Activated naive CD8-positive, alpha-beta T cell treated with anti-CD3 and anti-CD28 coated beads for 36 hours (primary cell): Measurements from ENCODE around the gene CROCC2. TPM values are rescaled to one million over a fixed set of nuclear protein-coding genes. Genes with fewer than 3 reads are reported as not detected.

Source experiments
- DNase-seq: peaks from one replicate; pipeline ENCODE4 v3.0.0; 2021
- H3K27ac Mint-ChIP-seq: one replicate; pipeline ENCODE4 v1.8.0; 2022; ENCODE audit warnings: mild to moderate bottlenecking, moderate library complexity, mixed read lengths
- H3K27me3 Mint-ChIP-seq: one replicate; pipeline ENCODE4 v1.8.0; 2022; ENCODE audit warnings: mild to moderate bottlenecking, mixed read lengths
- H3K36me3 Mint-ChIP-seq: one replicate; pipeline ENCODE4 v1.8.0; 2021; ENCODE audit warnings: mild to moderate bottlenecking, mixed read lengths
- H3K4me1 Mint-ChIP-seq: one replicate; pipeline ENCODE4 v1.8.0; 2021; ENCODE audit warnings: mixed read lengths
- H3K4me3 Mint-ChIP-seq: one replicate; pipeline ENCODE4 v1.8.0; 2022; ENCODE audit warnings: mild to moderate bottlenecking, moderate library complexity, mixed read lengths
- H3K9me3 Mint-ChIP-seq: one replicate; pipeline ENCODE4 v1.8.0; 2022; ENCODE audit warnings: mixed read lengths
- total RNA-seq, 2 experiments: library from RNA; stranded (reverse); gene quantifications; one replicate each; pipeline ENCODE4 v1.2.3, GENCODE V29; 2021

Gene CROCC2
- total RNA-seq, 2 experiments from 2014 or later: not detected

DNA sequence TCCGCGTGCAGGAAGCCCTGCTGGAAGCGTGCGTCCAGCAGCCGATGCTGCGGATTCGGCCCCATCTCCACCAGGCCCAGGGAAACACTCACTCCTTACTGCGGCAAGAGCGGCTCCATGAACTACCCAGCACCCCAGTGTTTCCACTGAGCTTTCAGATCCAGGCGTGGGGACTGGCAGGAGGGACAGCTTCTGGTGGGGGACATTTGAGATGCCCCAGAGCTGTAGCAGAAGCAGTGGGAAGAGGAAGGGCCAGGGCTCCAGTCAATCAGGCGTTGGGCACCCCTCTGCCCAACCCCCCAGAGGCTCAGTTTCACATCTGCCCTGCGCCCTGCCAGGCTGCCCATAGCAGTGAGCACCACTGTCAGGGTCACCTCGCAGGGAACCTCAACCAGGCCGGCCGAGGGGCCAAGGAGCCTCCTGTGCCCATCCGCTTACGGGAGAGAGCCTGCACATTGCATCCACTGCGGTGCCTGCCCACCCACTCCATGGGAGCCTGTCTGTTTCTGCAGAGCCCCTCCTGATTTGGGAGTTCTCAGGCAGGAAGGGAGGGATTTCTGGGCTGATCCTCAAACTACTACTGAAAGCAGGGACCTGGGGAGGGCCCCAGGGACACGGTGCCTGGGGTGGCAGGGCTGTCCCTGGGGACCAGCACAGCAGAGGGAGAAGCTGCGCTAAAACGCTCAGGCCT, 32.9 kb upstream of the CROCC2 start:
- H3K4me3 Mint-ChIP-seq: no peak overlapping the region
- H3K4me1 Mint-ChIP-seq: no peaks in the 10 kb centered on the region
- no peaks in the 10 kb centered on the region for H3K9me3 Mint-ChIP-seq
- no peak for DNase-seq
- H3K36me3 Mint-ChIP-seq: no peaks in the 10 kb centered on the region
- no peaks in the 10 kb centered on the region for H3K27me3 Mint-ChIP-seq
- no peak overlapping the region for H3K27ac Mint-ChIP-seq

- Mint-ChIP-seq H3K27ac (no peak overlapping the region), H3K27me3 (no peaks in the 10 kb centered on the region), H3K4me1 (no peaks in the 10 kb centered on the region), H3K9me3 (no peaks in the 10 kb centered on the region), H3K4me3 (no peak overlapping the region), H3K36me3 (no peaks in the 10 kb centered on the region)
- no peak for DNase-seq
Observed at GRCh38 chr2:240873805-240874714, 32.1 kb upstream of the CROCC2 start.

DNA sequence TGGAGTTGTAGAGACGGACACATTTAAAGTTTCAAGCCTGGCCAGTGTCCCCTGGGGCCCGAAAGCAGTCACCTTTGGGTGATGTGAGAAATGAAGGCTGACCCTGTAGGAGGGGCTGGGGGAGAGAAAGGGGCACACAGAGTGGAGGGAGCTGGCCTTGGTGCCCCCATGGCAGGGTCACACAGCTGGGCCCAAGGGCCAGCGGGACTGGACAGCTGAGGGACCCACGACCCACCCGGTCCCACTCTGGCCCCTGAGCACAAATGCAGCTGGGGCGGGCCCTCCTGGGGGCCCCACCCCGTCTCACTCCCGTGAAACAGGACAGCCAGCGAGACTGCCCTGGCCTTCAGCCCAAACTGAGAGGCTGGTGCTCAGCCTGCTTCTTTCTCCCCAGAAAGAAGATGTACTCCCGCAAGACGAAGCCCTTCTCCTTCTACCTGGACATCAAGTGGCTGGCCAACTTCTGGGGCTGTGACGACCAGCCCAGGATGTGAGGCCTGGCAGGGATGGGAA, 31.4 kb upstream of the CROCC2 start:
- H3K4me1 Mint-ChIP-seq: no peaks in the 10 kb centered on the region
- H3K36me3 Mint-ChIP-seq: no peaks in the 10 kb centered on the region
- no peak overlapping the region for H3K4me3 Mint-ChIP-seq

GRCh38 chr2:240875228-240876034, 30.7 kb upstream of the CROCC2 start:
- Mint-ChIP-seq H3K27me3 (no peaks in the 10 kb centered on the region), H3K36me3 (no peaks in the 10 kb centered on the region), H3K4me1 (no peaks in the 10 kb centered on the region), H3K27ac (no peak overlapping the region), H3K4me3 (no peak overlapping the region), H3K9me3 (no peaks in the 10 kb centered on the region)
- no peak for DNase-seq

More for the DNA sequence above, 31.4 kb upstream of the CROCC2 start:
- H3K9me3 Mint-ChIP-seq: no peaks in the 10 kb centered on the region
- H3K27ac Mint-ChIP-seq: no peak overlapping the region
- no peaks in the 10 kb centered on the region for H3K27me3 Mint-ChIP-seq
- no peak for DNase-seq

GRCh38 chr2:240876035-240876474, 30.1 kb upstream of the CROCC2 start:
- Mint-ChIP-seq H3K27me3 (no peaks in the 10 kb centered on the region), H3K9me3 (no peaks in the 10 kb centered on the region), H3K4me3 (no peak overlapping the region), H3K27ac (no peak overlapping the region), H3K36me3 (no peaks in the 10 kb centered on the region), H3K4me1 (no peaks in the 10 kb centered on the region)
- DNase-seq: no peak

GRCh38 chr2:240876475-240877251, 29.5 kb upstream of the CROCC2 start:
- Mint-ChIP-seq H3K27me3 (no peaks in the 10 kb centered on the region), H3K36me3 (no peaks in the 10 kb centered on the region), H3K9me3 (no peaks in the 10 kb centered on the region), H3K27ac (no peak overlapping the region), H3K4me3 (no peak overlapping the region), H3K4me1 (no peaks in the 10 kb centered on the region)
- DNase-seq: no peak

GRCh38 chr2:240877460-240878340, 28.4 kb upstream of the CROCC2 start:
- Mint-ChIP-seq H3K4me3 (no peak overlapping the region), H3K9me3 (no peaks in the 10 kb centered on the region), H3K27me3 (no peaks in the 10 kb centered on the region), H3K36me3 (no peaks in the 10 kb centered on the region), H3K27ac (no peak overlapping the region), H3K4me1 (no peaks in the 10 kb centered on the region)
- DNase-seq: no peak

DNA sequence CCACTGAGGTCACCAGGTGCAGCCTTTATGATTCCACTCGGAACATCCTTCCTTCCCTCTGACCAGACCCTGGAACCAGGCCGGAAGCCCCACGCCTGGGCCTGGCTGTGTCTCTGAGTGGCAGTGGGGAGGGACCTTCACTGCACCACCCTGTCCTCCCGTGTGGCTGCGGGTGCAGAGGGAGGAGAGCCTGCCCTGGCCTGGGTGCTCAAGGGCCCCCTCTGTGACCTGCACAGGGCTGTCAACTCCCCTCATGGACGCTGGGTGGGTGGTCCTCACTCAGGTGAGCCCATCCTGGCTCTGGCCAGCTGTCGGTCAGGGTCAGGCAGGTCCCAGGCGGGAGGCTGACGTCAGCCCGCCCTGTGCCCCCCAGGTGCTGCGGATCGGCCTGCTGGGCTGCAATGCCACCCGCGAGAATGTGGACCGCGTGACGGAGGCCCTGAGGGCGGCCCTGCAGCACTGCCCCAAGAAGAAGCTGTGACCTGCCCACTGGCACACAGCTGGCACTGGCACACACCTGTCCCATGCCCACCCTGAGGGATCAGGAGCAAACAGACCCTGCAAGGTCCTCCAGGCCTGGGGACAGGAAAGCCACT, 27.7 kb upstream of the CROCC2 start:
- H3K36me3 Mint-ChIP-seq: no peaks in the 10 kb centered on the region
- no peaks in the 10 kb centered on the region for H3K4me1 Mint-ChIP-seq
- no peak for DNase-seq

DNA sequence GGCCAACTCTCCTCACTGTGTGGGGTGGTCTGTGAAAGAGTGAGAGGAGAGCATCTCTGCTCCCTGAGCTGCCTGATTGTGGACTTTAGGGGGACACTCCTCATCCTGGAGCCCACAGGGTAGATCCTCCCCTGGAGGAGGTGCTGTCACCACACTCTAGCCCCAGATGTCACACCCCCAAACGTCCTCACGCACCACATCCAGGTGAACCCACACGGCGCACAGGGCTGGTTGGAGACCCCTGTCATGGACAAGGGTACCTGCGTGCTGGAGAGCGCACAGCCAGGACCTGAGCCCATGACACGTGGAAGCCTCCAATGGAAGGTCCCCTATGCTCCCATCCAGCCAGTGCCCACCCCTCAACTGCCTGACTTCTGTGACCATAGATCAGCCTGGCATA, 27.0 kb upstream of the CROCC2 start:
- Mint-ChIP-seq H3K4me1 (no peaks in the 10 kb centered on the region), H3K27me3 (no peaks in the 10 kb centered on the region), H3K9me3 (no peaks in the 10 kb centered on the region), H3K36me3 (no peaks in the 10 kb centered on the region), H3K27ac (no peak overlapping the region), H3K4me3 (no peak overlapping the region)
- DNase-seq: no peak

More for the DNA sequence above, 27.7 kb upstream of the CROCC2 start:
- Mint-ChIP-seq H3K9me3 (no peaks in the 10 kb centered on the region), H3K27me3 (no peaks in the 10 kb centered on the region), H3K4me3 (no peak overlapping the region), H3K27ac (no peak overlapping the region)

DNA sequence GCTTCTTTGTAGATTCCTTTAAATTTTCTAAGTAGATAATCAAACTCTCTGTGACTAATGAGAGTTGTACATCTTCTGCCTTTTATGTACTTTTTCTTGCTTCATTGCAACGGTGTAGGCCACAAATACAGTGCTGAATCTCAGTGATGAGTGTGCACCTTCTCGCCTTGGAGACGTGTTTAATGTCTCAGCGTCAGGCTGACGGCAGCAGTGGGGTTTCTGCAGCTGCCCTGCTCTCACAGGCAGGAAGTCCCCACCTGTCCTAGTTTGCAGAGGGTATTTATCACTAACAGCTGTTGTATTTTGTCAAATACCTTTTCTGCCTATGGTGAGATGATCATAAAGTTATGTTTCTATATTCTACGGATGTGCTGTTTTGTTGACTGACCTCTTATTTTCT, 24.2 kb upstream of the CROCC2 start:
- H3K27ac Mint-ChIP-seq: no peak overlapping the region
- H3K9me3 Mint-ChIP-seq: no peaks in the 10 kb centered on the region
- DNase-seq: no peak
- no peak overlapping the region for H3K4me3 Mint-ChIP-seq
- H3K36me3 Mint-ChIP-seq: no peaks in the 10 kb centered on the region
- no peaks in the 10 kb centered on the region for H3K4me1 Mint-ChIP-seq
- no peaks in the 10 kb centered on the region for H3K27me3 Mint-ChIP-seq

DNA sequence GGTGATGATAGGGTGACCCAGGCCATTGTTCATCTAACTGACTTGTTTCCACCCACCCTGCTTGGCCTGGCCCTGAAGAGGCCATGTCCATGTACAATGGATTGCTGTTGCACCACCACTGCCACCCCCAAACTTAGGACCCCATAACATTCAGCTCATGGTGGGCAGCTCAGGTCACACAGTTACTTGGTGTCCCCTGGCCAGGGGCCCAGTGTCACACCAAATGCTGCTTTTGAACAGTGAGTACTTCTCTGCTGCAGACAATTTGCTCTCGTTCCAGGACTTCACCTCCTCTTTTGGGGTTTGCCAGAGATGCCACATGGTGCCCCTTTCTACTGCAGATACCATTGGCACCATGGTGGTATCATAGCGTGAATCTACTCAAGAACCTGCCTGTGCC, 21.9 kb upstream of the CROCC2 start:
- H3K36me3 Mint-ChIP-seq: no peaks in the 10 kb centered on the region
- no peaks in the 10 kb centered on the region for H3K27me3 Mint-ChIP-seq
- H3K27ac Mint-ChIP-seq: no peak overlapping the region
- DNase-seq: no peak
- H3K4me3 Mint-ChIP-seq: no peak overlapping the region
- H3K4me1 Mint-ChIP-seq: no peaks in the 10 kb centered on the region
- no peaks in the 10 kb centered on the region for H3K9me3 Mint-ChIP-seq

GRCh38 chr2:240884745-240885144, 21.4 kb upstream of the CROCC2 start:
- Mint-ChIP-seq H3K4me1 (no peaks in the 10 kb centered on the region), H3K27me3 (no peaks in the 10 kb centered on the region), H3K9me3 (no peaks in the 10 kb centered on the region), H3K27ac (no peak overlapping the region), H3K36me3 (no peaks in the 10 kb centered on the region), H3K4me3 (no peak overlapping the region)
- no peak for DNase-seq

DNA sequence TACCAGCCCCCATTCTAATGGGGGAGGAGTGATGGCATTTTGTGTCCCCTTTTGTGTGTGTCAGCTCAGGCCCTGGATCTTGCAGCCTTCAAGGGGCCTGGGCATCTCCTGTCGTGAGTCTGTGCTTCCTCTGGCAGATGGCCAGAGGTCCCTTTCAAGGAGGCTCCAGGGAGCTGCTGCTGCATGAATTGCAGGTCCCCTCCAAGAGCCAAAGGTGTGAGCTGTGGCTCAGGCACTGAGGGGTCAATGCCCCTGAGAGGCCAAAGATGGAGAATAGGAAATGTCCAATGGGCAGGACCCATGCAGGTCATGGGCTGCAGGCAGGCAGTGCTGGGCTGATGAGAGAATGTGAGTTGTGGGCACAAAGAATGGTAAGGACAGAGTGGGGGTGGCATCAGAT, 20.6 kb upstream of the CROCC2 start:
- H3K4me3 Mint-ChIP-seq: no peak overlapping the region
- no peaks in the 10 kb centered on the region for H3K36me3 Mint-ChIP-seq
- H3K4me1 Mint-ChIP-seq: no peaks in the 10 kb centered on the region
- no peak for DNase-seq
- no peaks in the 10 kb centered on the region for H3K27me3 Mint-ChIP-seq
- H3K27ac Mint-ChIP-seq: no peak overlapping the region
- no peaks in the 10 kb centered on the region for H3K9me3 Mint-ChIP-seq
